Frontal cortex (tissue), 4 donors: Measurements from ENCODE around the gene SLC43A3. TPM values are rescaled to one million over a fixed set of nuclear protein-coding genes. Genes with fewer than 3 reads are reported as not detected.
A peak's percentile ranks its signal among the peaks of the same experiment; 100 is the strongest.

ENCODE experiments used
- DNase-seq, 2 donors: peaks; one replicate each; pipeline ENCODE4 v3.0.0; 2012; ENCODE audit warnings: low spot score in 2 of 2
- FAIRE-seq: peaks from 2 replicates; lab custom pipeline; 2012; peaks lifted over from hg19 to GRCh38; lab: Jason Lieb, UNC
- total RNA-seq: library from RNA; depleted of rRNA; stranded (reverse); fragments of >200 nt; gene quantifications from one replicate; pipeline ENCODE4 v1.2.3, GENCODE V29; 2014
- donor health status: control.
- donor health status: control.
- donor health status: control.

The SLC43A3 gene
- total RNA-seq: 4.1 TPM

DNA sequence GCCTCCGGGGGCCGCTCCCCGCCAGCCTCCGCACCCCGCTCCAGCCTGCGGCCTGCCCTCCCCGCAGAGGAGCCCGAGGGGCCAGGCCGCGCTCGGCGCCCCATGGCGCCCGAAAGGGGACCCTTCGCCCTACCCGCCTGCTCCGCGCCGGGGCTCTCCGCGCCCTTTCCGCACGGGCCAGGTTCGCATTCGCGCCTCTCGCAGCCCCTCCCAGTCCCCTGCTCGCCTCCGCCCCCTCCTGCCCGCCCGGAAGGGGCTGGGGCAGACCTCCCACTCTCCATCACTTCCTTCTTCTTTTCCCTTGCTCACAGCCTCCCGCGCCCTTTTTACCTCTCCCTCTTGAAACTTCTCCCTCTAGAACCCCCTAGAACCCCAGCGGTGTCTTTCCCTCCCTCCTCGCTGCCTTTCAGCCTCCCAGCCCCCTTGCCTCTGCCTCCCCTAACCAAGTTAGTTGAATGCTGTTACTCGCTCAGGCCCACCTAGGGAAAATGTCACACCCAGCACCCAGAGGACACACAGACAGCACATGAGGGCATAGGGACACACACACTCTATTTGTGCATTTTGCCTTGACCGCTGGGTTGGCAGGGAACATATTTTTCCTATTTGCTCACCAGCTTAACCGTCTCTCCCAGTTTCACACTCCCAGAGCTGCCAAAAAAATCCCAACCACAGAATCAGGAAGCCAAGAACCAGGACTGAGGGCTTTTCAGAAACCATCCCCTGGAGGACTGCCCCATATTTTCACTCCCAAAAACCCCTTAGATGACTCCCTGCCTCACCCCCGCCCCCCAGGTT lies at the start of gene SLC43A3:
Gene SLC43A3, minus strand, starts transcription at position 193 of the 798 bp plus-strand sequence. CDS start 949 bp downstream, outside the sequence.
- DNase-seq (peak in 1 of 2 donors; percentile 29), FAIRE-seq (no peak)

DNA sequence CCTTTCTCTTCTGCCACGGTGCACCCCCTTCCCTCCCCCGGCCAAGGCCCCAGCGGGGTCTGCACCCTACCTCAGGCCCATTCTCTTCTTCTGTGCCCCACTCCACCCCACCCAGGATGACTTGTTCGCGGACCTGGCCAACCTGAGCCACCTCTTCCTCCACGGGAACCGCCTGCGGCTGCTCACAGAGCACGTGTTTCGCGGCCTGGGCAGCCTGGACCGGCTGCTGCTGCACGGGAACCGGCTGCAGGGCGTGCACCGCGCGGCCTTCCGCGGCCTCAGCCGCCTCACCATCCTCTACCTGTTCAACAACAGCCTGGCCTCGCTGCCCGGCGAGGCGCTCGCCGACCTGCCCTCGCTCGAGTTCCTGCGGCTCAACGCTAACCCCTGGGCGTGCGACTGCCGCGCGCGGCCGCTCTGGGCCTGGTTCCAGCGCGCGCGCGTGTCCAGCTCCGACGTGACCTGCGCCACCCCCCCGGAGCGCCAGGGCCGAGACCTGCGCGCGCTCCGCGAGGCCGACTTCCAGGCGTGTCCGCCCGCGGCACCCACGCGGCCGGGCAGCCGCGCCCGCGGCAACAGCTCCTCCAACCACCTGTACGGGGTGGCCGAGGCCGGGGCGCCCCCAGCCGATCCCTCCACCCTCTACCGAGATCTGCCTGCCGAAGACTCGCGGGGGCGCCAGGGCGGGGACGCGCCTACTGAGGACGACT lies 49.3 kb upstream of the SLC43A3 start:
- FAIRE-seq: no peak
- no peak for DNase-seq

DNA sequence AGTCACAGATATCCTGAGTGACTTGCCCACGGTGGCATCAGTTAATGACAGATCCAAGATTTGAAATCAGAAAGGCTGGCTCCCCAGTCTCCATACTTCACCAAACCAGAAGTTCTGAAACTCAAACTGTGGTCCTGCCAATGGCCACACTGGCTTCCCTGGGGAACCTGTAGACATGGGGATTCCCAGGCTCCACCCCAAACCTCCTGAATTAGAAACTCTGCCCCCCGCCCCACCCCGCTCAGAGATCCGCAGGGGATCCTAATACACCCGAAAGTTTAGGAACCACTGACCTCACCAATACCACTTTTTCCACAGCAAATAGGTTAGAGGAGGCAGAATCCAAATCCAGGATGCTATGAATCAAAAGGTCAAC lies 48.7 kb upstream of the SLC43A3 start:
- DNase-seq (no peak), FAIRE-seq (no peak)

DNA sequence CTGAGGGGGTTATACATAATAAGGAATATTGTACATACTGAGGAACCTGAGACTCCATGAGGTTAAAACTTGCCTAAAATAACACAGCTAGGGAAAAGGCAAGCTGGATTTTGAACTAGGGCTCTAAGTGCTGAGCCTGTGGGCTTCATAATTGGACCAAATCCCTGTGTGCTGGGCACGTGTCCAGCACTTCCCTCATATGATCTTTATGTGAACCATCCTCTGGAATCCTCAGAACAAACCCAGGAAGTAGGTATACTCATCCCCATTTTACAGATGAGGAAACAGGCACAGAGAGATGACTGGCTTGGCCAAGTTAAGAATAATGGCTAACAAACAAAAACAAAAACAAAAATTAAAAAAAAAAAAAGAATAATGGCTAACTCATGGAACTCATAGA lies 48.3 kb upstream of the SLC43A3 start:
- no peak for FAIRE-seq
- DNase-seq: no peak

DNA sequence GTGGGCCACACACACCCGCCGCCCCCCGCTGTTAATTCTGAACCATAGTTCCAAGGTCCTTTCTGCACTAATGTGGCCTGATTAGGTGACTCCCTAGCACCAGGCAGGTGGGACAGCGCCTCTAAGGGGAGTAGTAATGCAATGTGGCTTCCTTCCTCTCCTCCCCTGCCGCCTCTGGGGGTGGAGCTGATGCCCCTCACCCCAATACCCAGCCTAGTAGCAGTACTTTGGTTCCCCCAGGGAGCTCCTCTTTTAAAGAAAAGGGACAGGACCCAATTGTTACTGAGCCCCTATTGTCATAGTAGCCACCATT lies 47.8 kb upstream of the SLC43A3 start:
- FAIRE-seq (no peak), DNase-seq (no peak)

DNA sequence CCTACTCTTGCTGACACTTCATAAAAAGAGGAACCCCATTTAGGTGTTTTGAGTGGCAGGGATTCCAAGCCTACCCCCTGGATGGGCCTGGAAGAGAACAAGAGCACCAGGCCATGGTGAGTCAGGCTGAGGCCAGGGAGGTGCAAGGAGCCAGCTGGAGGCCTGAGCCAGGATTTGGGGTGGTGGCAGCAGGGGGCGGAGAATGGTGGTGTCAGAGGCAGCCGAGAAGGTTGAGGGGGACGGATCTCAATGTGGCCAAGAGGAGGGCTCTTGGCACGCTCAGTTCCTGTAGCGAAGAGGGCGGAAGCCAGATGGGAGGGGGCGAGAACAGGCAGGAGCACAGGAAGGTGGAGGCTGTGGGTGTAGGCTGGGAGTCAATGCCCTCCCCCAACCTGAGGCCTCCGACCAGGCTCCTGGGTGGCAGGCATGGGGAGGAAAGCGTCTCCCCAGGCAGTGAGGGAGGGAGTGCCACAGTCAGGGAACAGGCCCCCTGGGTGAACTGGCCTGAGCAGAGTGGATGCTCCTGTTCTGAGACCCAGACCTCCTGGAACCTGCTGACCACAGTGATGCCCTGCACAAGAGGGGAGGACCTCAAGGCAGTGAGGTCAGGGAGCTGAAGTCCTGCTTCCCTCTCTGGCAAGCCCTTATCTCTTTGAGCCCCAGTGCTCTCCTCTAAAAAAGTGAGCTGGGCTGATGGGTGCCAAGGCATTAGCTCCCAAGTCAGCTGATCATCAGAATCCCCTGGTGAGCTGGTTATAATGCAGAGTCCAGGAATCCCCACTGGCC lies 47.3 kb upstream of the SLC43A3 start:
- FAIRE-seq: no peak

DNA sequence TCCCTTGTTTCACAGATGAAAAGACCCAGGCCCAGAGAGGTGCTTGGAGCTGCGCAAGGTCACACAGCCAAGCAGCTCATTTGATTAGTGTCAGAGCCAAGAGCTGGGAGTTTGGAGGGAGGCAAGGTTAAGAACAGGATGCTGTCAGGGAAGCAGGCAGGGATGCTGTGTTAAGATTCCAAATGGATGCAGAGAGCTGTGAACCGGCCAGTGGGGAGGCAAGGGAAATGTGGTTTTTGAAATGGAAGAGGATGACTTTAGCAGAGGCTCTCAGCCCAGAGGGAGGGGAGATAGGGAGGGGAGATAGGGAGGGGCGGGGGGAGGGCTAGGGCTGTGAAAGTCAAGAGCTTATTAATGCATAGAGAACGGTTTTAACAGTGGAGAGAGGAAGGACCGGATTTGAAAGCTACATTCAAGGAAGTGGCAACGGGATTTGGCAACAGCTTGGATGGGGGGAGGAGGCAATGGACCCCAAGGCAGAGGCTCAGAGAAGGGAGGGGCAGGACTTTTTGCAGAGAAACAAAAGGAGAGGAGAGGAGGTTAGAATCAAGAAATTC lies 46.4 kb upstream of the SLC43A3 start:
- DNase-seq: no peak
- no peak for FAIRE-seq

More for the DNA sequence above, 47.3 kb upstream of the SLC43A3 start:
- DNase-seq: no peak

DNA sequence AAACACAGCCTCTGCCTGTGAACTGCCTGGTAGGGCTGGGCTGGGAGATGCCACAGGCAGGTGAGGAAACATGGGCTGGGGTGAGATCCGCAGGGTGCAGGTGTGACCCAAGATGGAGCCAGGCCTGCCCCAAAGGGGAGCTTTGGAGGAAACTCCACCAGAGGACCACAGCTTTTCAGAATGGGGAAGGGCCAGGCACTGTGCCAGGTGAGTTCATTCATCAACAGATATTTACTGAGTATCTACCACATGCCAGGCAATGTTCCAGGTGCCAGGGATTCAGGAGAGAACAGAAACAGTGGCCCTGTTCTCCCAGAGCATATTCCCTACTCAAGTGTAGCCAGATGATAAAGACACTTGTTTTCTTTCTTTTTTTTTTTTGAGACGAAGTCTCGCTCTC lies 44.6 kb upstream of the SLC43A3 start:
- DNase-seq (no peak), FAIRE-seq (no peak)

DNA sequence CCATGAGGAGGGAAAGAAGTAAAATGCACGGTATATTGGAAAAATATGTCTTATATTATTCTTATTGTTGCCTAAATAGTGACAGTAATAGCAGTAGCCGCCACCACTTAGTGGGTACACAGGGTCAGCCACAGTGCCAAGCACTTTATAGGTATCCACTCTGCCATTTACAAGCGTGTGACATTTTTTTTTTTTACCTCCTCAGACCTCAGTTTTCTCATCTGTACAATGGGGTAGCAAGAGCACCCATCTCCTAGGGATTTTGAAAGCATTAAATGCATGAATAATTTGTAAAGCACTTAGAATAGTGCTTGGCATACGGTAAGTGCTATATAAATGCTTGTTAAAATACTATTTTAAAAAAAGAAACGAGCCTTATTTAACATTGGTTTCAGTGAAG lies 42.3 kb upstream of the SLC43A3 start:
- DNase-seq (no peak), FAIRE-seq (no peak)

DNA sequence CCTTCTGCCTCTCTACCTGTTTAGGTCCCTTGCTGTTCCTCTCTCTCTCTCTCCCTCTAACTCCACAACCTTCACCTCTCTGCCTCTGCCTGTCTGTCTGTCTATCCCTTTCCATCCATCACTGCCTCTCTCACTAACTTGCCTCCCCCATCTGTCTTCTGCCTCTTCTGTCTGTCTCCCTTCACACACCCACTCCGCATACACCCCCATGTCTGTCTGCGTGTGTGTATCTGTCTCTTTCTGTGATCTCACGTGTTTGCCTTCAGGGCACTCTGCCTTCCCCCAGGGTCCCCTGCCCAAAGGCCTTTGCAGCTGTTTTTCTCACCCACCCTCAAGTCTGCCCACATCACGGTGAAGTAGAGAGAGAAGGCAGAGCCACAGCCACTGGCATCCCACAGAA lies 41.4 kb upstream of the SLC43A3 start:
- FAIRE-seq: no peak
- no peak for DNase-seq

DNA sequence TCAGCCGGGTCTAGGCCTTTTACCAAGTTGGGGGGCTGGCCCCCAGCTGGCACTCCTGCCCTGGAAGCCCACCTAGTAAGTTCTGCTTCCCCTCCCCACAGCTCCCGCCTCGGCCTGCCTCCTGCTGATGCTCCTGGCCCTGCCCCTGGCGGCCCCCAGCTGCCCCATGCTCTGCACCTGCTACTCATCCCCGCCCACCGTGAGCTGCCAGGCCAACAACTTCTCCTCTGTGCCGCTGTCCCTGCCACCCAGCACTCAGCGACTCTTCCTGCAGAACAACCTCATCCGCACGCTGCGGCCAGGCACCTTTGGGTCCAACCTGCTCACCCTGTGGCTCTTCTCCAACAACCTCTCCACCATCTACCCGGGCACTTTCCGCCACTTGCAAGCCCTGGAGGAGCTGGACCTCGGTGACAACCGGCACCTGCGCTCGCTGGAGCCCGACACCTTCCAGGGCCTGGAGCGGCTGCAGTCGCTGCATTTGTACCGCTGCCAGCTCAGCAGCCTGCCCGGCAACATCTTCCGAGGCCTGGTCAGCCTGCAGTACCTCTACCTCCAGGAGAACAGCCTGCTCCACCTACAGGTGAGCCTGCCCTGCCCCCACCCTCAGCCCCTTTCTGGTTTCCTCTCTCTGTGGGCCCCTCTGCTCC lies 40.7 kb upstream of the SLC43A3 start:
- DNase-seq: no peak
- FAIRE-seq: no peak

DNA sequence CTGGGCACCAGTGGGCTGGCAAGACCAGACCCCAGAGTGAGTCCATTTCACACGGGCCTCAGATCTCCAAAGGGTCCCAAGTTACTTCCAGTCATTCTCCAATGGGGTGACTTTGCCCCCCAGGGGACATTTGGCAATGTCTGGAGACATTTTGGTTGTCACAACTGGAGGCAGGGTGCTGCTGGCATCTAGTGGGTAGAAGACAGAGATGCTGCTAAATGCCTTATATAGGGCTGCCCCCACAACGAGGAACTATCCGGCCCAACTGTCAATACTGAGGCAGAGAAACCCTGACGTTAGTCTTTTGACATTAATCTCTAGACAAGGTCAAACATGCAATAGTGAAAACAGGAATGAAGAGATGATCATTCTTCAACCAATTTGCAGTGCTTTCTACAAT lies 39.8 kb upstream of the SLC43A3 start:
- DNase-seq (no peak), FAIRE-seq (no peak)

DNA sequence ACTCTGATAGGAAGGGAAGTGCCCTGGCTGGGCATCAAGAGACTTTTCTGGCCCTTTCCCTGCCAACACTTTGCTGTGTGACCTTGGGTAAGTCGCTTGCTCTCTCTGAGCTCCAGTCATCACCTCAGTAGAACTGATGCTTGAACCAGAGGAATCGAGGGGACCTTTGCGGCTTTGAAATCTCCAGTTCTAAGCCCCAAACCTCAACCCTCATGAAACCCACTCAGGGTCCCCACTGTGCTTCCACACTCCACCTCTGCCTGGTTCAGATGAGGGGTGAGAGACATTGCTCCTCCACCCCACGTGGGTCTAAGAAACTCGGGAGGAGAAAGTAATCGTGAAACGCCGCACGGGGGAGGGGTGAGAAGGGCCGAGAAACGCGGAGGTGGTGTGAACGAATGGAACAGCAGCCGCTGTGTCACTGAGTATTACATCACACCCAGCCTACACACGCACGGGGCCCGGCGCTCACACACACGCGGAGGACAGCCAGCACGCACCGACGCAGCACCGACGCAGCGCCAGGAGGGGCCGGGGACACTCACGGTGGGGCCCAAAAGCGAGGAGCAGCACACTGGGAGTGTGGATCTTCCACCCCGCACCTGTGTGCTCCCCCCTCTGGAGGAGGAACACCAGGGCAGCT lies 37.7 kb upstream of the SLC43A3 start:
- FAIRE-seq: no peak

DNA sequence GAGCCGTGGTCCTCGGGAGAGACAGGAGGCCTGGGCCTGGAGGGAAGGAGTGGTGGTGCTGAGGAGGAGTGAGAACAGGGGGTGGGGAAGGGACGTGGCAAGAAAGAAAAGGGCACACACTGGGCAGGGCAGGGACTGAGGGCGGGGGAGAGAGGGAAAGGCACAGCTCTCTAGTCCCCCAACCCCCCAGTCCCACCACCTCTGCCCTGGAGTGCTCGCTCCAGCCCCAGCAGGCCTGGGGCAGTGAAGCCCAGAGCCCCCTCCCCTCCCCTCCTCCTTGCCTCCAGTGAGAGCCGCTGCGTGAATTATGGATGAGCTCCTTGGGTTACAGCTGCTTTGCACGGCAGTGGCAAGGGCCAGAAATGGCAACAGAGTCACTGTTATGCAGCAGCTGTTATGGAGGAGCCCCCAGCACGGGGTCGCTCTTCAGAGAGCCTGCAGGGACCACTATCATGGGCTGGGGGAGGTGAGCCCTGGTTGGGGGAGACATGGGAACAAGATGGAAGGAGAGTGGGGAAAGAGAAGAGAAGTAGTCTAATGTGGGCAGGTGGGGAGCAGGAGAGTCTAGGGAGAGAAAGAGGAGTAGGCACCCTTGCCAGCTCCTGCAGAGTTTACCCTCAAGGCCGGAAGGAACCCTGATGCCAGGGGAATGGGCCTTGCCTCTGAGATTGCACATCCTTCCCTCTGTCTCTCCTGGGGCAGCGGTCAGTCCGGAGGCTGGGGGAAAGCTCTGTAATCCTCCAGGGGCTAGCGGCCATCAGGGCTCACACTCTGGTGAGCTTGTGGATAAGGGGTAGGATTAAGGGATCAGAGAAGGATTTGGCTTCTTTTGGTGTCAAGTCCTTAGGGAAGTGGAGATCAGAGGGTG lies 37.0 kb upstream of the SLC43A3 start:
- no peak for FAIRE-seq
- DNase-seq: no peak

More for the DNA sequence above, 37.7 kb upstream of the SLC43A3 start:
- no peak for DNase-seq

DNA sequence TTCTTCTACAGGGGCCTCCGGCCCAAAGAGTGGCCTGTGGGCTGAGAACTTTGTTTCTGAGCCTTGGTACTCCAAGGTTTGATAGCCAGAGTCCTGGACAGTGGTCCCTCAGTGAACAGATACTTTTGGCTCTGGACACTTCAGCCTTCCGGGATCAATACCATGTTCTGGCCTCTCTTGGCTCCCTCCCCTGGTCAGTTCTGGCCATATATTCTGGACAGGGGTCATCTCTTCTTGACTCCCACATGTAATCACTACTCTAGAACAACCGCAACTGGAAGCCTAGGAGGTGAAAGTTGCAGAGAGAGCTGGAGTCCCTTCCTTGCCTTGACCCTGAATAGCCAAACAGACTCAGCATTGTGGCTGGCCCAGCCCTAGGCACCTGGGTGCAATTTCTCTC lies 35.7 kb upstream of the SLC43A3 start:
- DNase-seq (peak in 1 of 2 donors; percentile 26), FAIRE-seq (no peak)

DNA sequence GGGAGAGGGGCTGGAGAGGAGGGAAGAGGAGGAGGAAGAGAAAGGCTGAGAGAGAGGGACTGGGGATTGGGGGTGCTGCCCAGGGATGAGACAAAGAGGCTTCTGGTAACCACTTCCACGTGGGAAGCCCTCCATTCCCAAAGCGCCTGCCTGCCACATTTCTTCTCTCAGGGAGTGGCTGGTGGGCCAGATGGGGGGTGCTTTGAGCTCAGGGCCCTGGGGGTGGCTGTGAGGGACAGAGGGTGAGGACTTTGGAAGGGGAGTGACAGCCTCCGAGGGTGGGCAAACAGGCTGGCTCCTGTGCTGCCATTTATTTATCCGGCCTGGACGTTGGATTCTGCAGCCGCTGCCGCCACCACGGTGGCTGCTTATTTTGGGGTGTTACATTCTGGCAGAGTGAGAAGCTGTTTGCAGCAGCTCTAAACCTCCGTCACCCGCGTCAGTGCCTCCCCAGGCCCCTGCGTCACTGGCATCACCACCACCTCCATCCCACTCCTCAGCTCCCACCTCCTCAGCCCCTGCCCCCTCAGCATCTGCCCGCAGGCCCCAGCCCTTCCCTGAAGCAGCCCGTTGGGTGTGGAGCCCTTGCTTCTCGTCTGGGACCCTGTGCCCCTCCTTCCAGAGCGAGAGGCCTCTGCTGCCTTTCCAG lies 35.0 kb upstream of the SLC43A3 start:
- DNase-seq (peak in 1 of 2 donors; percentile 18), FAIRE-seq (no peak)

DNA sequence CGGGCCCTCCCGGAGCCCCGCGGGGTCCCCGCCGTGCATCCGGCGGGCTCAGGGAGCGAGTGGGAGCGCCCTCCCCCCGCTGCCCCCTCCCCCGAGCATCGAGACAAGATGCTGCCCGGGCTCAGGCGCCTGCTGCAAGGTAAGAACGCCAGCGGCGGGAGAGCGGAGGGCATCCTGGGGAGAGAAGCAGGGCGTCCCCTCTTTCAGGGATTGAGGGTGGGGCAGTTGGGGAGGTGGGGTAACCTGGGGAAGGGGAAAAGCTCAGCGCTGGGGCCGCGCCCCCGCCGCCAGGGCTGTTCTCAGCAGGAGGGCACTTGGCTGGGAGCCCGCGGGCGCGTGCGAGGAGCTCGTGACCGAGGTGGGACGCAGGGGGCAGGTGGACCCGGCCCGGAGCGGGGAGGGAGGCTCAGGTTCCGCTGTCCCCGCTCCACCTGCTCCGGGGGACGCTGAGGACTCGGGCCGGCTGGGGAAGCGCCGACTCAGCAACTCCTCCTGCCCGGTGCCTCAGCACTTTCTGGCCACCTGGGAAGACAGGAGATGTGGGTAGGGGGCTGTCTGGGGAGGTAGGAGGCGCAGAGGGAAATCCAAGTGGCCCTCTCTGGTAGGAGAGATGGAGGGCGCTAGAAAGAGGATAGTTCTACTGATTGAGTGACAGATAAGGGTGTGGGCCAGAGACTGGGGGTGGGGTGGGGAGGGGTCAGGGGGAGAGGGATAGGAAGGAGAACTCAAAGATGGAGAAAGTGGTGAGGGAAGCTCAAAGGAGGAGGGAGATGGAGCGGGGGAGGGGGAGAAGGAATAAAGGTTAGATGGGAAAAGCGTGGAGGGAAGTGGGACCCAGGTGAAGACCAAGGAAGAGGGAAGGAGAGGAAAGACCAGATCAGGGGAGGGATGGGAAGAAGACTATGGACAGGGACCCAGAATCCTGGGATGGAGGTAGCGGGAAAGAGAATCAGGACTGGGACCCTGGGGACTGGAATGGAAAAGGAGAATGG lies 34.1 kb upstream of the SLC43A3 start:
- FAIRE-seq (no peak), DNase-seq (peak in 1 of 2 donors; percentile 25)
